CD4-positive, alpha-beta T cell (primary cell): ENCODE data around the gene FBLN2. TPM values are rescaled to one million over a fixed set of nuclear protein-coding genes. Genes with fewer than 3 reads are reported as not detected.

Experiments
- ATAC-seq: fragments of 200-7000 bp; cut with Tn5 transposase; one replicate; pipeline ENCODE4 v1.10.0; 2022; ENCODE audit warnings: mild to moderate bottlenecking; ENCODE audit not compliant: poor library complexity
- CTCF ChIA-PET: fragments of 350-600 bp; sonication (Branson Sonifier 250); formaldehyde crosslinking; loops from one replicate; lab custom pipeline; 2021; ENCODE audit warnings: antibody characterized with exemption, inconsistent platforms; lab: Charles Lee
- POLR2A ChIA-PET: fragments of 350-600 bp; sonication (Branson Sonifier 250); formaldehyde crosslinking; loops from one replicate; lab custom pipeline; 2021; ENCODE audit warnings: antibody characterized with exemption, inconsistent platforms; lab: Charles Lee
- DNase-seq, 14 experiments: peaks; one replicate each; pipeline ENCODE4 v3.0.0-alpha.2; 2013 to 2020; ENCODE audit warnings: mixed read lengths in 2 of 14
- H3K27ac ChIP-seq, 2 donors: one replicate each; pipeline versions ENCODE4 v1.5.1 to v1.7.0; 2013; ENCODE audit warnings: low read length in 2 of 2, low read depth in 1 of 2, mild to moderate bottlenecking in 1 of 2
- H3K27me3 ChIP-seq, 2 experiments: 1 replicate in 1 of 2; 2 replicates in 1 of 2; pipeline versions ENCODE4 v1.6.1 to v1.7.0; 2013; ENCODE audit warnings: low read length in 2 of 2, control low read depth in 1 of 2, mild to moderate bottlenecking in 1 of 2, moderate library complexity in 1 of 2; ENCODE audit not compliant: insufficient read depth in 2 of 2, control insufficient read depth in 1 of 2
- H3K36me3 ChIP-seq: one replicate; pipeline ENCODE4 v1.6.1; 2013; ENCODE audit warnings: low read length, control low read depth; ENCODE audit not compliant: insufficient read depth
- H3K4me1 ChIP-seq: one replicate; pipeline ENCODE4 v1.6.1; 2013; ENCODE audit warnings: low read length, control low read depth; ENCODE audit not compliant: insufficient read depth
- H3K4me3 ChIP-seq: one replicate; pipeline ENCODE4 v1.5.1; 2013; ENCODE audit warnings: mild to moderate bottlenecking, low read length, moderate library complexity
- H3K9me3 ChIP-seq, 2 experiments: 1 replicate in 1 of 2; 2 replicates in 1 of 2; pipeline versions ENCODE4 v1.6.1 to v1.7.0; 2013; ENCODE audit warnings: low read length in 2 of 2, mild to moderate bottlenecking in 2 of 2, control low read depth in 1 of 2, moderate library complexity in 1 of 2; ENCODE audit not compliant: control insufficient read depth in 1 of 2, insufficient read depth in 1 of 2
- H3K27ac Mint-ChIP-seq: one replicate; pipeline ENCODE4 v1.8.0; 2020; ENCODE audit warnings: mixed read lengths
- H3K27me3 Mint-ChIP-seq: one replicate; pipeline ENCODE4 v1.8.0; 2021; ENCODE audit warnings: mixed read lengths
- H3K36me3 Mint-ChIP-seq: one replicate; pipeline ENCODE4 v1.8.0; 2021; ENCODE audit warnings: low read depth, mixed read lengths
- H3K4me1 Mint-ChIP-seq: one replicate; pipeline ENCODE4 v1.8.0; 2021; ENCODE audit warnings: low read depth, mixed read lengths
- H3K4me3 Mint-ChIP-seq: one replicate; pipeline ENCODE4 v1.8.0; 2020; ENCODE audit warnings: mild to moderate bottlenecking, mixed read lengths
- H3K9me3 Mint-ChIP-seq: one replicate; pipeline ENCODE4 v1.8.0; 2020; ENCODE audit warnings: mixed read lengths
- intact Hi-C, 2 experiments: fragments of 100-400 bp; cut with DNase I in 1 of 2; cut with micrococcal nuclease in 1 of 2; formaldehyde crosslinking; loops; one replicate each; pipeline versions ENCODE4 v1.15.1 to v1.9.0; 2023 to 2025; cut with DNase I, micrococcal nuclease
- total RNA-seq, 174 experiments: library from RNA in 2 of 174; stranded (reverse) in 2 of 174; gene quantifications; one replicate each; pipeline ENCODE4 v1.2.3 and lab custom pipeline; 2021 to 2026
- TF ChIP-seq, protein P1 (sequence below): fragments of 200-600 bp; IDR thresholded peaks from one replicate; pipeline ENCODE4 v1.8.0; 2022; ENCODE audit warnings: antibody characterized with exemption, mild to moderate bottlenecking

Gene FBLN2
- total RNA-seq, 2 experiments from 2014 or later, result 0.19 to 0.25 TPM

DNA sequence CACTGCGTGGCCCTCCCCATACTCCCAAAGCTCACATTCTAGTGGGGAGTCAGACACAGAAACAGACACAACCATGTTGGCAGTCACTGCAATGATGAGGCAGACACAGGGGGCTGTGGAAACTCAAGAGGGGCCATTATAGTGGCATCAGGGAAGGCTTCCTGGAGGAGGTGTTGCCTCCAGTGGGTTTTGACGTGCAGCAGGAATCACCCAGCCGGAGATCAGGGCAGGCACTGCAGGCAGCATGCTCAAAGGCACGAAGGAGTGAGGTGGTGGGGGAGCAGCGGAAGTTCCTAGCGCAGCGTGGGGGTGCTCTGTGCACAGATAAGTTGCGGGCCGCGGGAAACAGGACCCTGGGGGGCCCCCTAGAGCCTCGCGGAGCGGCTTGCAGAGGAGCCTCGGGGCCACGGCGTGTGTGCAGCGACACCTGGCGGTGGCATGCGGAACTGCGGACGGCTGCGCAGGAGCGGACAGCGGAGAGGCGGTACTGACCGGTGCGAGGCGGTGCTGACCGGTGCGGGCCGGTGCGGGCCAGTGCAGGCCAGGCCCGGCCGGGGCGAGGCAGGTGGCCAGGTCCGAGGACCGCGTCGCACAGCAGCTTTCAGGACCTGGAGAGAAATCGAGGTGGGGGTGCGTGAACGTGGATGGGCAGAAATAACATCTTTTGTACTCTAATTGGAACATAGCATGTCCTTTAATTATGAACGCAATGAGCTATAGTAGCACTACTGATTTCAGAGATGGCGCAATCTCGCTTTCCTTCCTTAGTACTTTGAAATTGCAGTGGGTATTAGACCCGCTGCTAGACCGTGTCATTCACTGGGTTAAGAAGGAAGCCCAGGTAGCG lies 101.5 kb downstream of the FBLN2 start:
- no peak overlapping the region for H3K4me3 ChIP-seq
- peaks cover 67% of the 10 kb centered on the region for H3K4me1 Mint-ChIP-seq
- no peaks in the 10 kb centered on the region for H3K36me3 ChIP-seq
- DNase-seq, result peak; percentile 59 to 89 (median 73)
- peak; percentile 85 for ATAC-seq
- H3K9me3 Mint-ChIP-seq, result no peaks in the 10 kb centered on the region
- no peak overlapping the region for H3K27ac ChIP-seq
- TF ChIP-seq, protein P1, sequence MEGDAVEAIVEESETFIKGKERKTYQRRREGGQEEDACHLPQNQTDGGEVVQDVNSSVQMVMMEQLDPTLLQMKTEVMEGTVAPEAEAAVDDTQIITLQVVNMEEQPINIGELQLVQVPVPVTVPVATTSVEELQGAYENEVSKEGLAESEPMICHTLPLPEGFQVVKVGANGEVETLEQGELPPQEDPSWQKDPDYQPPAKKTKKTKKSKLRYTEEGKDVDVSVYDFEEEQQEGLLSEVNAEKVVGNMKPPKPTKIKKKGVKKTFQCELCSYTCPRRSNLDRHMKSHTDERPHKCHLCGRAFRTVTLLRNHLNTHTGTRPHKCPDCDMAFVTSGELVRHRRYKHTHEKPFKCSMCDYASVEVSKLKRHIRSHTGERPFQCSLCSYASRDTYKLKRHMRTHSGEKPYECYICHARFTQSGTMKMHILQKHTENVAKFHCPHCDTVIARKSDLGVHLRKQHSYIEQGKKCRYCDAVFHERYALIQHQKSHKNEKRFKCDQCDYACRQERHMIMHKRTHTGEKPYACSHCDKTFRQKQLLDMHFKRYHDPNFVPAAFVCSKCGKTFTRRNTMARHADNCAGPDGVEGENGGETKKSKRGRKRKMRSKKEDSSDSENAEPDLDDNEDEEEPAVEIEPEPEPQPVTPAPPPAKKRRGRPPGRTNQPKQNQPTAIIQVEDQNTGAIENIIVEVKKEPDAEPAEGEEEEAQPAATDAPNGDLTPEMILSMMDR, result peak; percentile 100
- peaks cover 65% of the 10 kb centered on the region for H3K4me1 ChIP-seq
- no peaks in the 10 kb centered on the region for H3K36me3 Mint-ChIP-seq
- H3K27me3 ChIP-seq, result peaks cover 10 to 14% of the 10 kb centered on the region in 2 experiments
- H3K27ac Mint-ChIP-seq, result peak overlapping the region; percentile 45
- POLR2A ChIA-PET, result interaction anchor here (1.9 to 5.1 kb wide), 3 partner anchors 154 to 230 kb away, joined by 6 to 35 read pairs (median 9); partner anchors contain the start of genes HDAC11 and WNT7A
- no peaks in the 10 kb centered on the region for H3K9me3 ChIP-seq
- intact Hi-C loops, result loop anchor here in 1 of 2 experiments (1.0 to 10.0 kb wide), 5 partner anchors 474 to 814 kb away; partner anchors contain the start of genes CHCHD4, LSM3, SLC6A6 and TMEM43
- H3K27me3 Mint-ChIP-seq, result peaks cover 26% of the 10 kb centered on the region
- peak overlapping the region; percentile 64 for H3K4me3 Mint-ChIP-seq
- CTCF ChIA-PET, result interaction anchor here (0.5 to 5.0 kb wide), 6 partner anchors 152 to 288 kb away, joined by 3 to 54 read pairs (median 4); no protein-coding TSS in a partner anchor

GRCh38 chr3:13651057-13651400 lies 102.1 kb downstream of the FBLN2 start:
- H3K27ac Mint-ChIP-seq, result no peak overlapping the region
- intact Hi-C loops, result loop anchor here in 1 of 2 experiments (10.0 kb wide), 4 partner anchors 474 to 814 kb away; partner anchors contain the start of genes CHCHD4, LSM3, SLC6A6 and TMEM43
- no peaks in the 10 kb centered on the region for H3K9me3 ChIP-seq
- no peak overlapping the region for H3K27ac ChIP-seq
- ChIA-PET POLR2A (interaction anchor here (1.9 to 5.1 kb wide), 2 partner anchors 155 to 230 kb away, joined by 6 to 35 read pairs; partner anchors contain the start of gene WNT7A), CTCF (interaction anchor here (0.5 to 5.0 kb wide), 4 partner anchors 156 to 289 kb away, joined by 3 to 54 read pairs (median 4); no protein-coding TSS in a partner anchor)
- H3K4me3 Mint-ChIP-seq, result no peak overlapping the region
- TF ChIP-seq, protein P1, result no peak
- H3K9me3 Mint-ChIP-seq, result no peaks in the 10 kb centered on the region
- H3K36me3 ChIP-seq, result no peaks in the 10 kb centered on the region
- ATAC-seq (no peak), DNase-seq (peak in 2 of 14 experiments; percentile 24 to 34)
- H3K27me3 ChIP-seq, result peaks cover 13 to 14% of the 10 kb centered on the region in 2 experiments
- peaks cover 71% of the 10 kb centered on the region for H3K4me1 ChIP-seq
- H3K36me3 Mint-ChIP-seq, result no peaks in the 10 kb centered on the region
- H3K27me3 Mint-ChIP-seq, result peaks cover 24% of the 10 kb centered on the region
- H3K4me3 ChIP-seq, result no peak overlapping the region
- H3K4me1 Mint-ChIP-seq, result peaks cover 67% of the 10 kb centered on the region

- H3K4me3 ChIP-seq, result no peak overlapping the region
- H3K9me3 ChIP-seq, result no peaks in the 10 kb centered on the region
- H3K4me3 Mint-ChIP-seq, result no peak overlapping the region
- no peak overlapping the region for H3K27ac ChIP-seq
- H3K4me1 Mint-ChIP-seq, result peaks cover 67% of the 10 kb centered on the region
- peak in 1 of 14 experiments; percentile 23 for DNase-seq
- ChIA-PET CTCF (interaction anchor here (6.5 to 8.3 kb wide), 2 partner anchors 156 to 232 kb away, joined by 27 to 166 read pairs; partner anchors contain the start of gene WNT7A), POLR2A (interaction anchor here (1.9 to 5.1 kb wide), 2 partner anchors 156 to 229 kb away, joined by 6 to 35 read pairs; partner anchors contain the start of gene WNT7A)
- H3K27me3 ChIP-seq, result peaks cover 12 to 13% of the 10 kb centered on the region in 2 experiments
- intact Hi-C loops, result loop anchor here in 1 of 2 experiments (10.0 kb wide), 4 partner anchors 473 to 813 kb away; partner anchors contain the start of genes CHCHD4, LSM3, SLC6A6 and TMEM43
- no peak overlapping the region for H3K27ac Mint-ChIP-seq
- H3K36me3 ChIP-seq, result no peaks in the 10 kb centered on the region
- no peaks in the 10 kb centered on the region for H3K9me3 Mint-ChIP-seq
- no peak for ATAC-seq
- TF ChIP-seq, protein P1, result no peak
- no peaks in the 10 kb centered on the region for H3K36me3 Mint-ChIP-seq
- peaks cover 21% of the 10 kb centered on the region for H3K27me3 Mint-ChIP-seq
- peaks cover 71% of the 10 kb centered on the region for H3K4me1 ChIP-seq
Measured at GRCh38 chr3:13651775-13652428, 103.0 kb downstream of the FBLN2 start.
